HG03442 (cell line): ENCODE measurements around the gene PPA2.

ENCODE experiments used
- ATAC-seq: cut with Tn5 transposase; IDR thresholded peaks from one replicate; pipeline ENCODE4 v1.9.1; 2021; ENCODE audit warnings: mild to moderate bottlenecking, moderate library complexity; ENCODE audit not compliant: unreplicated experiment

The PPA2 gene

DNA sequence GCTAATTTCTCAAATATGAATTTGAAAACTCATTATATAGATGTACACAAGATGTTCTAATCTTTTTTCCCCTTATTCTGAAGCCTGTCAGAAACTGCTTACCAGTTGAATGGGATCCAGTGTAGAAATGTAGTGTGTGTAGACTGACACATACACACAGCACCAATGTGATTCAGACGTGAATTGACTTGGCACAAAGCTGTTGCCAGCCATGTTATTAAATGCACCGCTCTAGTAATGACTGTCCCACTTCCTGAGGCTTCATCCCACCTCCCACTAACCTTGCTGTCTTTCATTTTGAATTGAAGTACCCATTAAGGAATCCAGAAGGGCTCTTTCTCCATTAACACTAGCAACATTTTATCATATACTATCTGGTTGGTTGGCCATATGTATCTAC lies 146.6 kb downstream of the PPA2 start:
- no peak for ATAC-seq
